Measurements from ENCODE around the gene IL1R1.

GRCh38 chr2:102098756-102099155, 43.8 kb upstream of the IL1R1 start:
- TF ChIP-seq POLR2A (IDR thresholded peaks at IDR 0.05; ENCODE audit: extremely low read depth, insufficient read length) (no peak), CTCF (IDR thresholded peaks at IDR 0.05; ENCODE audit: low read depth, low read length) (no peak), MAX (IDR thresholded peaks at IDR 0.05; ENCODE audit: low read depth, low read length) (no peak)
